Keratinocyte (primary cell): ENCODE results near the gene FASN.

ENCODE experiments used
- EZH2 ChIP-seq: IDR thresholded peaks from one replicate; pipeline ENCODE4 v1.6.1; 2012; ENCODE audit warnings: inconsistent platforms, mild to moderate bottlenecking, low read length, moderate library complexity
- TF ChIP-seq, protein P1 (sequence below), 3 experiments: IDR thresholded peaks in 1 of 3; conservative IDR thresholded peaks in 1 of 3; optimal IDR thresholded peaks in 1 of 3; 2 replicates in 2 of 3; 3 replicates in 1 of 3; pipeline versions ENCODE3 to v1.5.1; 2011; ENCODE audit warnings: low read length in 3 of 3, mild to moderate bottlenecking in 3 of 3, moderate library complexity in 2 of 3, control low read depth in 1 of 3, inconsistent platforms in 1 of 3; ENCODE audit not compliant: insufficient read depth in 2 of 3; ENCODE audit errors: extremely low read depth in 1 of 3

DNA sequence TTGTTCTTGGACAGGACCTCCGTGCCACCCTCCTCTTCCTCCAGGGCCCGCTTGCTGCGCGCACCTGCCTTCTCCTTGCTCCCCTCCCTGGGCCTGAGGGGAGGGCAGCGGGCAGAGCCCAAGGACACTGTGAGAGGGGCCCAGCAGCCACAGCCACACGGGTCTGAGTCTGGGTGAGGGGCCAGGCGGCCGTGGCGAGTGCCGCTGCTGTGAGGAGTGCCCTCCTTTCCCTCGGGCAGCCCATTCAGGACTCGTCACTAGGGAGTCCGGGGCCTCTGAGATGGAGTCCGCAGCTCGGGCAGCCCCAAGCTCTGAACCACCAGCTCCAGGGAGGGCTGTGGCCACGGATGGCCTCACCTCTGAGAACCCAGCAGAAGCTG lies 38.0 kb downstream of the FASN start:
- TF ChIP-seq, protein P1, sequence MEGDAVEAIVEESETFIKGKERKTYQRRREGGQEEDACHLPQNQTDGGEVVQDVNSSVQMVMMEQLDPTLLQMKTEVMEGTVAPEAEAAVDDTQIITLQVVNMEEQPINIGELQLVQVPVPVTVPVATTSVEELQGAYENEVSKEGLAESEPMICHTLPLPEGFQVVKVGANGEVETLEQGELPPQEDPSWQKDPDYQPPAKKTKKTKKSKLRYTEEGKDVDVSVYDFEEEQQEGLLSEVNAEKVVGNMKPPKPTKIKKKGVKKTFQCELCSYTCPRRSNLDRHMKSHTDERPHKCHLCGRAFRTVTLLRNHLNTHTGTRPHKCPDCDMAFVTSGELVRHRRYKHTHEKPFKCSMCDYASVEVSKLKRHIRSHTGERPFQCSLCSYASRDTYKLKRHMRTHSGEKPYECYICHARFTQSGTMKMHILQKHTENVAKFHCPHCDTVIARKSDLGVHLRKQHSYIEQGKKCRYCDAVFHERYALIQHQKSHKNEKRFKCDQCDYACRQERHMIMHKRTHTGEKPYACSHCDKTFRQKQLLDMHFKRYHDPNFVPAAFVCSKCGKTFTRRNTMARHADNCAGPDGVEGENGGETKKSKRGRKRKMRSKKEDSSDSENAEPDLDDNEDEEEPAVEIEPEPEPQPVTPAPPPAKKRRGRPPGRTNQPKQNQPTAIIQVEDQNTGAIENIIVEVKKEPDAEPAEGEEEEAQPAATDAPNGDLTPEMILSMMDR (optimal IDR thresholded peaks at IDR 0.05 in 1 of 3, IDR thresholded peaks at IDR 0.05 in 1 of 3, conservative IDR thresholded peaks at IDR 0.05 in 1 of 3; ENCODE audit: extremely low read depth in 1 of 3, insufficient read depth in 2 of 3, low read length in 3 of 3): no peak
- TF ChIP-seq EZH2: no peak
